NCI-H510A (cell line): ENCODE measurements around the gene ITGB3.

Experiments used
- DNase-seq: peaks from one replicate; lab custom pipeline; 2025; lab: John Stamatoyannopoulos, UW

The ITGB3 gene

DNA sequence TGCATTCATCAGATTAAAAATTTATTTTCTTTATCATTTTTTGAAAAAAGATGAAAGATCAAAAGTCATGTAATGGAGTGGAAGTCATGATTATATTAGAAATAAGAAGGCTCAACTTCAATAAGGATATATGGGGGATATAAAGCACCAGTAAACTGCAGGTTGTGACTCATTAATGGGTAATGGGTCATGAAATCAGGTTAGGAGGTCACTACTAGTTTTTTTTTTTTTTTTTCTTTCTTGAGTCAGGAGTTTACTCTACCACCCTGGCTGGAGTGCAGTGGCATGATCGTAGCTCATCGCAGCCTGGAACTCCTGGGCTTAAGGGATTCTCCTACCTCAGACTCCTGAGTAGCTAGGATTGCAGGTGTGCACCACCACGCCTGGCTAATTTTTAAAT, 84.4 kb downstream of the ITGB3 start:
- no peak for DNase-seq

DNA sequence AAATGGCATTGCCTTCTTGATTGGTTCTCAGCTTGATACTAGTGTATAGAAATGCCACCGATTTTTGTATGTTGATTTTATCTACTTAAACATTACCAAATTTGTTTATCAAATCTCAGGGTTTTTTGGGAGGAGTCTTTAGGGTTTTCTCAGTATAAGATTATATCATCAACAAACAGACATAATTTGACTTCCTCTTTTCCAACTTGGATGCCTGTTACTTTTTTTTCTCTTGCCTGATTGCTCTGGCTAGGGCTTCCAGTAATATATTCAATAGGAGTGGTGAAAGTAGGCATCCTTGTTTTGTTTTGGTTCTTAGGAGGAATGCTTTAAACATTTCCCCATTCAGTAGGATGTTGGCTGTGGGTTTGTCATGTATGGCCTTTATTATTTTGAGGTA, 99.2 kb downstream of the ITGB3 start:
- DNase-seq, result no peak

GRCh38 chr17:47358652-47359051, 105.0 kb downstream of the ITGB3 start:
- DNase-seq, result no peak
